ENCODE data around the gene C11orf91.

DNA sequence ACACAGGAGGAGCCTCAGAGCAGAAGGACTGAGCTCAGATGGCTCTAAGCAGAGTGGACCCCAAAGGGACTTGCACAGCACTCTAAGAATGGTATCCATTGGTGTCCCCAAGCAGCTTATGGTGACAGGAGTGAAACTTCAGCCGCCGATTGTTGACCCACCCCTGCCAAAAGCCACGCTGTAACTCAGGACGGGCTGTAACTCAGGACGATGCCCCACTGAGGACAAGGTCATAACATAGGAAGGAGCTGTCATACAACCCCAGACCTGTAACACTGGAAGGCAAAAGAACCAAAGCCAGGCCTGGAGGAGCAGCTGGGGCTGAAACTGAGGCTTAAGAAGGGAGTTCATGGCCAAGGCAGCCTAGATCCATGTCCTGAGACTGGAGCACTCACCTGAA, 21.4 kb upstream of the C11orf91 start:
- TF ChIP-seq, protein P1, sequence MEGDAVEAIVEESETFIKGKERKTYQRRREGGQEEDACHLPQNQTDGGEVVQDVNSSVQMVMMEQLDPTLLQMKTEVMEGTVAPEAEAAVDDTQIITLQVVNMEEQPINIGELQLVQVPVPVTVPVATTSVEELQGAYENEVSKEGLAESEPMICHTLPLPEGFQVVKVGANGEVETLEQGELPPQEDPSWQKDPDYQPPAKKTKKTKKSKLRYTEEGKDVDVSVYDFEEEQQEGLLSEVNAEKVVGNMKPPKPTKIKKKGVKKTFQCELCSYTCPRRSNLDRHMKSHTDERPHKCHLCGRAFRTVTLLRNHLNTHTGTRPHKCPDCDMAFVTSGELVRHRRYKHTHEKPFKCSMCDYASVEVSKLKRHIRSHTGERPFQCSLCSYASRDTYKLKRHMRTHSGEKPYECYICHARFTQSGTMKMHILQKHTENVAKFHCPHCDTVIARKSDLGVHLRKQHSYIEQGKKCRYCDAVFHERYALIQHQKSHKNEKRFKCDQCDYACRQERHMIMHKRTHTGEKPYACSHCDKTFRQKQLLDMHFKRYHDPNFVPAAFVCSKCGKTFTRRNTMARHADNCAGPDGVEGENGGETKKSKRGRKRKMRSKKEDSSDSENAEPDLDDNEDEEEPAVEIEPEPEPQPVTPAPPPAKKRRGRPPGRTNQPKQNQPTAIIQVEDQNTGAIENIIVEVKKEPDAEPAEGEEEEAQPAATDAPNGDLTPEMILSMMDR (IDR thresholded peaks at IDR 0.05; ENCODE audit: control extremely low read depth in 1 of 3, insufficient read depth in 1 of 3, low read depth in 1 of 3, low read length in 3 of 3) = no peak
- TF ChIP-seq SRF (IDR thresholded peaks at IDR 0.05; ENCODE audit: low read depth, low read length) (no peak), TAF1 (IDR thresholded peaks at IDR 0.05; ENCODE audit: low read depth, low read length) (no peak), JUN (IDR thresholded peaks at IDR 0.05; ENCODE audit: low read depth, low read length) (no peak), EZH2 (IDR thresholded peaks at IDR 0.05; ENCODE audit: low read depth, low read length, severe bottlenecking) (no peak), ZNF274 (IDR thresholded peaks at IDR 0.05; ENCODE audit: borderline replicate concordance, extremely low read depth, low read length) (no peak)

Measured in H1 (cell line).